HG03025 (cell line): Measurements from ENCODE around the gene CSAD.

ENCODE experiments used
- ATAC-seq: cut with Tn5 transposase; IDR thresholded peaks from one replicate; pipeline ENCODE4 v1.9.1; 2021; ENCODE audit warnings: mild to moderate bottlenecking, moderate library complexity; ENCODE audit not compliant: unreplicated experiment, low FRiP score

CSAD gene

GRCh38 chr12:53200458-53201176 lies 19.9 kb upstream of the CSAD start:
- ATAC-seq: peak; percentile 53

GRCh38 chr12:53200107-53200457 lies 19.4 kb upstream of the CSAD start:
- no peak for ATAC-seq

- ATAC-seq: no peak
Observed at GRCh38 chr12:53199700-53200099, 19.0 kb upstream of the CSAD start.

GRCh38 chr12:53198486-53199110 lies 17.9 kb upstream of the CSAD start:
- no peak for ATAC-seq

GRCh38 chr12:53197011-53197640 lies 16.4 kb upstream of the CSAD start:
- no peak for ATAC-seq

GRCh38 chr12:53196486-53196885 lies 15.8 kb upstream of the CSAD start:
- ATAC-seq: no peak

- no peak for ATAC-seq
Observed at GRCh38 chr12:53195516-53196420, 15.0 kb upstream of the CSAD start.

- no peak for ATAC-seq
Observed at GRCh38 chr12:53194973-53195372, 14.2 kb upstream of the CSAD start.

- no peak for ATAC-seq
Observed at GRCh38 chr12:53193985-53194716, 13.4 kb upstream of the CSAD start.

GRCh38 chr12:53193040-53193439 lies 12.3 kb upstream of the CSAD start:
- no peak for ATAC-seq

- ATAC-seq: no peak
Observed at GRCh38 chr12:53192531-53193021, 11.9 kb upstream of the CSAD start.

- ATAC-seq: no peak
Observed at GRCh38 chr12:53191885-53192530, 11.3 kb upstream of the CSAD start.

- ATAC-seq: no peak
Observed at GRCh38 chr12:53191096-53191884, 10.6 kb upstream of the CSAD start.

GRCh38 chr12:53190108-53190729 lies 9.5 kb upstream of the CSAD start:
- no peak for ATAC-seq

- no peak for ATAC-seq
Observed at GRCh38 chr12:53187145-53187899, 6.6 kb upstream of the CSAD start.

- ATAC-seq: no peak
Observed at GRCh38 chr12:53186745-53187144, 6.0 kb upstream of the CSAD start.

GRCh38 chr12:53185582-53186153 lies 4.9 kb upstream of the CSAD start:
- ATAC-seq: no peak
